GM18502 (cell line): ENCODE data around the gene DYNLT5.
"Not testable (repeated sequence)": the region's sequence is repeated elsewhere in the genome, so short reads cannot be mapped to it uniquely, and the experiment has no call there.

Experiments used
- ATAC-seq: cut with Tn5 transposase; IDR thresholded peaks from one replicate; pipeline ENCODE4 v1.9.1; 2021; ENCODE audit warnings: mild to moderate bottlenecking; ENCODE audit not compliant: unreplicated experiment, poor library complexity

The DYNLT5 gene, protein sequence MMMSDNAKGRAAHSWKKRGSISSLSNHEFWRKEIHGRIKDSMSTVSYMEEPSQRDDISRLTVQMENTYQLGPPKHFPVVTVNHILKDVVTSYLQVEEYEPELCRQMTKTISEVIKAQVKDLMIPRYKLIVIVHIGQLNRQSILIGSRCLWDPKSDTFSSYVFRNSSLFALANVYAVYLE

DNA sequence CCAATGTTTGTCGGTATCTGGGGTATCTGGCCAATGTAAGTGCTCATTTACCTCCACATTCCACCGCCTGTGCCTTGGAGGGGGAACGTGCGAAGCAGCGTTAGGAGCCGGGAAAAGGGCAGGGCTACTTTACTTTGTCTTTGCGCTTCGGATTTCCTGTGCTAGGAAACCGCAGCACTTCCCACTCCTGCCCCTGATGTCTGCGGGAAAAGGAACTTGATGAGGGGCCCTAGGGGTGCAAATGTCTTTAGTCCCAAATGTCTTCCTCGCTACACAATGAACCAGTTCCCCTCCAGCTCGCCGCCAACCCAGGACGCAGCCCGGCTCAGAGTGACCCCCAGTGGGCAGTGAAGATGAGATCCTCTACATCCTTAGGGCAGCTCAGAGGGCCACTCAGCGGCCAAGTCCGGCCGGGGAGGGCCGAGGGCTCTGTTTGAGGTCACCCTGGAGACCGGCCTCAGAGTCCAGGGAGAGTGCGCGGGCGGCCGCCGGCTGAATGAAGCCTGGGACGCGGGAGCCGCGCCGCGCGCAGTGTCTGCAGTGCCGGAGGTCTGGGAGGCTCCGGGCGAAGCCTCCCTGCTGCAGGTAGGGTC lies at the start of gene DYNLT5:
TSS of gene DYNLT5 (plus strand) at position 460 of the 593 bp plus-strand sequence. CDS start 2,200 bp downstream, outside the sequence.
- ATAC-seq: no peak

DNA sequence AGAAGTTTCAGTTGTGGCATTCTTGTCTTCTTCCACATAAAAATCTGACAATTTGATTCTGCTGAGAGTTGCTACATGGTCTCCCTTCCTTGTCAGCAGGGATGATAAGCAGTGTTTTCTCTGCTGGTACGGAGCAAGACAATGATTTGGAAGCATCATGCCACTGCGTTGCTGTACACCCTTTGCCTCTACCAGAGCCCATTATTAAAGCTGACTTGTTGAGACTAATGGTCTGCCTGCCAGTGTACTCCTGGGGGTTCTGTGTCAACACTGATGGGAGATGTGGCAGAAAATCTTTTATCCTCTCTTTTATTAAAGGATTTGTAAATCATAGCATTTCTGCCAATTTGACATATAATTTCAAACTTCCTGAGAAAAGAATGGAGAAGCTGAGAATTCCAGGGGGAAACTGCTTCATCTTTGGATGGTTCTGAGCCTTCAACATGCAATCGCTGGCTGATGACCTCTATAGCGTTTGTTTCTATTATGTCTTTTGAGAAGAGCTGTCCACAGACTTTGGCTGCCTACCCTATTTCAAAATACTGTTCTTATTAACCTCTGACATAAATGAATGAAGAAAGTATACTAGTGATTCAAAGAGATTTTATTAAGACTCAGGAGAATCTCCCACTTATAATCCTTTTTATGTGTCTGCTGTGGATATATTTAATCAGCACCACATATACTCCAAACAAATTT lies 47.9 kb upstream of the DYNLT5 start:
- no peak for ATAC-seq

DNA sequence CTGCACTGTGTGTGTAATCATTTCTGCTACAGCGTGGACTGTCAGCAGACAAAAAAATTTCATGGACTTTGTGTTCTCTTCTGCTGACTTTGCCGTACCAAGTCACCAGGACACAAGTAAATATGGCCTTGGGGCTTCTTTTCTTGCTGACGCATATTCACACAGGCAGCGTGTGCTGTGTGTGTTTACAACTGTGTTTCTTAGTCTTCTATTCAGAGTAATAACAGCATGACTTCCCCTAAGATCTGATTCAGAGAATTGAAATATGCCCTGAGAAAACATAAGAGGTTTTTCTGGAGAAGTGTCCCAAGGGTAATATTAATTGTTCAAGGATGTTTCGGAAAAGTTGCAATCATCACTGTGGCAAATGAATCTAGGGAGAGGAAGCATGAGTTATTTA lies 47.1 kb upstream of the DYNLT5 start:
- no peak for ATAC-seq

DNA sequence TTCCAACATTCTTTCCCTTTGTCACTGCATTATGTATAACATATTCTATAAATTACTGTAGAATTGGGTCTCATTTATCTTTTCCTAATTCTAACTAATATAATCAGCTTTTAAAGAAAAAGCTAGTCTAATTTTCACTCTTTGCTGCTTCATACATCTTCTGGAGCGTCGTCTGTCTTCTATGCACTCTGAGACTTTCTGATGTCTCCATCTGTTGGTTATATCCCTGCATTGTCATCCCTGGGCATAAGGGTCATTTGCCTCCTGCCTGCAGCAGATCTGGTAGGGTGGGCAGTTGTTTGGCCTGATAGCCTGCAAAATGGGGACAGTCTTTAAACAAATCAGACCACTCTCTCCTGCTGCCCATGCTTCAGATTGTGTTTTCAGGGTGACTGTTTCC lies 40.8 kb upstream of the DYNLT5 start:
- ATAC-seq: no peak

DNA sequence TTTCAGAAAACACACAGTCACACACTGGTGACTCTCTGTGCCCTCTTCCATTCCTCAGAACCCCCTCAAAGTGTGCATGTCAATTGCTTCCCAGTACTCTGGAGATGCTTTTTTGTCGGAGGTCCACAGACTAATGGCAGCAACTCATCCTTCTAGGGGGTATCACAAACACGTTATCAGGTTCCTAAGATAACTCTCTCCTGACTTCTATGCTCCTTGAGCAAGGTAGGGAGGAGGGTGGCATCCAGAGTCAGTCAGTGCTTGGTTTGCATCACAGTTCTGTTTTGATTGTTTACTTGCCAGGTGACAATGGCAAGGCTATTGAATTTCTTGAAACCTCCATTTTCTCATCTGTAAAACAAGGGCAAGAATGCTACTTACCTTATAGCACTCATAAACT lies 39.4 kb upstream of the DYNLT5 start:
- no peak for ATAC-seq

DNA sequence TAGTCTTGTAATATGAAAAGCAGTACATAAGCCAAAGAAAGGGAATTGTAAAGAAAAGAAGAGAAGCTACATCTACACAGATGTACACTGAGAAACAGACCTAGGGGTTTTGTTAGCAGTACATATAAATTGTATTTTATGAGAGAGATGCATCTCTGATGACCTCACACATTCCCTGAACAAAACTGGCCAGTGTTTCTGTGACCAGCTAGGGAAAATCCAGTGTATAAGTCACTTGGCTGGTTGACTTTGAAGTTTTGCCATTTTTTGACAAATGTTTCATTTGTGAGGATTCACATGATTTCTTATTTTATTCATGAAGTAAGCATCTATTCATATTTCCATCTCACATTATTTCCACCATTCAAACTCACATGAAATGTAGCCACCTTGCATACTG lies 28.3 kb upstream of the DYNLT5 start:
- no peak for ATAC-seq

DNA sequence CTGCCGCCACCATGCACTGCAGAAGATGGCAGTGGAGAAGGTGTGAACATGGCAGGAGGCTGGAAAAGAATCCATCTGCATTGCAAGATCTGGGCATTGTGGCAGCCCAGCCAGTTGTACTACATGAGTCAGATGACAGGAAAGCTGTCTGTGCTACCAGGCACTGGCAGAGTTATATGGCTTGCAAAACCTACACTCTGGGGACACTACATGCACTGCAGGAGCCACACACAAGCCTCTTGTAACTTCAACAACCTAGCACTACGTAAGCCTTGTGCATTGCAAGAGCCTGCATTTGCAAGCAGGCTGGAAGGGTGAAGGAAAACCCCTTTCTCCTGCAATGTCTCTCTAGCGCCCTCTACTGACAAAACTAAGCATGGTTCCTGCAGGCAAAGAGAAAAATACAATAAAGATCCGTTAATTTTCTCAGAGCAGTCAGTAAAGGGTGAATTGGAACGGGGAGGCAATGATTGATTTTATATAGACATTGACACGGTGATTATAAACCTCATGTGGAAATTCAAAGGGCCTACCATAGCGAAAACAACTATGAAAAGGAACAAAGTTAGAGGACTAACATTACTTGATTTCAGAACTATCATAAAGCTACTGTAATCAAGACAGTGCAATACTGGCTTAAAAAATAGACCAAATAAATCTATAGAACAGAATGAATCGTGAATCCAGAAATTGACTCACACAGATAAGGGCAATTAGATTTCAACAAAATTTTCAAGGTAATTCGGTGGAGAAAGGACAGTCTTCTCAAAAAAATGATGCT lies 26.2 kb upstream of the DYNLT5 start:
- peak; percentile 85 for ATAC-seq

DNA sequence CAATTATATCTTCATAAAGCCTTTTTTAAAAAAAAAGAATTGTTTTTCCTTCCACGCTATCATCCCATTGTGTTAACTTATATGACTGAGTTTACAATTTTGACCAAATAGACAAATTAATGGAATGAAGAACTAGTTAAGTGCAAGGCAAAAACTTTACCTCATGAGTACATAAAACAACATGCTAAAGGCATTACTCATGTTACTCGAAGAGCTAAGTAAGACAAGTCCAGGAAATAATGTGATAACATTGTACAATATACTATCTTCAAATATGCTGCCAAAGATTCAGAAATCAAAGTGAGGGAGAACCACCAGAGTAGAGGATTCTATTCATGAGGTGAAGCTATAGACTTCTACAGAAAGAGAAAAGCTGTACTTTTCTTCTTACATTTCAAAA lies 24.2 kb upstream of the DYNLT5 start:
- ATAC-seq: no peak

DNA sequence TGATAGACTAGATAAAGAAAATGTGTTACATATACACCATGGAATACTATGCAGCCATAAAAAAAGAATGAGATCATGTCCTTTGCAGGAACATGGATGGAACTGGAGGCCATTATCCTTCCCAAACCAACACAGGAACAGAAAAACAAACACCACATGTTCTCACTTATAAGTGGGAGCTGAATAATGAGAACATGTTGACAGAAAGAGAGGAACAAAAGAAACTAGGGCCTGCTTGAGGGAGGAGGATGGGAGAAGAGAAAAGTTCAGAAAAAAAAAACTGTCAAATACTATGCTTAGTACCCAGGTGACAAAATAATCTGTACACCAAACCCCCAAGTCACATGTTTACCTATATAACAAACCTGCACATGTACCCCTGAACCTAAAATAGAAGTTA lies 23.5 kb upstream of the DYNLT5 start:
- not testable (repeated sequence) for ATAC-seq

DNA sequence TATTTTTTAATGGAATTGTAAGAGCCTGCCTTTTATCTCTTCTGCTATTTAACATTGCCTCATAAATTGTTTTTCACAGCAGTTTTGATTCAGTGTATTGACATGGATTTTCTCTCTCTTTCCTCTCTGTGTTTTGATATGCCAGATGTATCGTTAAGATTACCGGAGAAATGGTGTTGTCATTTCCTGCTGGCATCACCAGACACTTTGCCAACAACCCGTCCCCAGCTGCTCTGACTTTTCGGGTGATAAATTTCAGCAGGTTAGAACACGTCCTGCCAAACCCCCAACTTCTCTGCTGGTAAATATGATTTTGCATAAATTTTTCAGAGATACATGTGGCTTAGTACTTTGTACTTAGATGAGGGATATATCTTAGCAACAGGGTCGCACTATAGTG lies 23.1 kb upstream of the DYNLT5 start:
- ATAC-seq: no peak

DNA sequence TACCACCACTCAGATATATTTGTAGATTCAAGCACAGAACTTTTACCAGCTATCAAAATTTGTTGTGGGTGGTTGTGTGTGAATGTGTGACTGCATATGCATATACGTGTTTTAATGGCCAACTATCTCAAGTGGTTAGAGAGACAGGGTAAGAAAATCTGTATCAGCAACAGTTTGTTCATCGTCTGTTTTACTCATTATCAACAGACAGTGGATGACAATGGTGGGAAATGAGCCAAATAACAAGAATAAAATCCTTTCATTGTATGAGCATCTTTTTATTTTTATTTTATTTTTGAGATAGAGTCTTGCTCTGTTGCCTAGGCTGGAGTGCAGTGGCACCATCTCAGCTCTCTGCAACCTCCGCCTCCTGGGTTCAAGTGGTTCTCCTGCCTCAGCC lies 22.7 kb upstream of the DYNLT5 start:
- ATAC-seq: no peak

DNA sequence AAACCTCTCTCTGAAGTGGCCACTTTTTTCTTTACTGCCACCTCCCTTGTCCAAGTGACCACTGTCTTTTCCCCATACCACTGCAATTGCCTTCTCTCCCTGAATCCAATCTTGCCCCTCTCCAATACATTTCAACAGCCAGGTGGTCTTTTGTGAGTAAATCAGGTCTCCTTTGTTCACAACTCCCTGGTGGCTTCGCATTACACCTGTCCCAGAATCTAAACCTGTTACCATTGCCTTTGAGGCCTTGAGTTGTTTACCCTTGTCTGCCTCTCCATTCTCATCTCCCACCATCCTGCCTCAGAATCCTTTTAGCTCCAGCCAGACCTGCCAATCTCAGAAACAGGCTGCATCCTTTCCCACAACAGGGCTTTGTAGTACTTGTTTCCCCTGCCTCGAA lies 21.8 kb upstream of the DYNLT5 start:
- no peak for ATAC-seq

DNA sequence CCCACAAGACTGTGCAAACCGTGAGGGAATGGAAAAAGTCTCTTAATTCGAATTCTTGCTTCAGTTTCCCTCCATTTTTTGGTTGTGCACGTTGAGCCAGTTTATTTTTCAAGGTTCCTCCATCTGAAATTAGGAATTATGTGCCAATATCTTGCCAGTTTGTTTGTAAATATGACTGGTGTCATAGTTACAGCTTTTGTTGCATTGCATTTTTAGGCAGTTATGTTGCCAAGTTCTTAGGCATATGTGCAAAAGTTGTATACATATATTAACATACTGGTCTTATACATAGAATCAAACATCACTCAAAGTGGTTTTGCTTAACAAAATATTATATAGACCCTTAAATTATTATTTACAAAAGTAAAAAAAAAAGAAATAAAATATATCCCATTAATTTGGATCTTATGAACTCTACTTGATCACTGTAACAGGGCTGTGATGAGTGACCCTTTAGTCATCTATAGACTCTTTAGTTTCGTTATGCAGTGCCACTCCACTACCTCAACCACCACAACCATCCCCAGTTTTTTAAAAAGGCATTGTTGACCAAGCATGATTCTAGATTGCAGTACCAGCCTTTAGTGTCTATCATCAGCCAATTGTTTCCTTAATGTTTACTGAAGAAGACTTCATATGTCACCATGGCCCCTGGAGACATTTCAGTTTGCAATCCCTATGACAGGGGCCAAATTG lies 20.9 kb upstream of the DYNLT5 start:
- peak; percentile 58 for ATAC-seq

DNA sequence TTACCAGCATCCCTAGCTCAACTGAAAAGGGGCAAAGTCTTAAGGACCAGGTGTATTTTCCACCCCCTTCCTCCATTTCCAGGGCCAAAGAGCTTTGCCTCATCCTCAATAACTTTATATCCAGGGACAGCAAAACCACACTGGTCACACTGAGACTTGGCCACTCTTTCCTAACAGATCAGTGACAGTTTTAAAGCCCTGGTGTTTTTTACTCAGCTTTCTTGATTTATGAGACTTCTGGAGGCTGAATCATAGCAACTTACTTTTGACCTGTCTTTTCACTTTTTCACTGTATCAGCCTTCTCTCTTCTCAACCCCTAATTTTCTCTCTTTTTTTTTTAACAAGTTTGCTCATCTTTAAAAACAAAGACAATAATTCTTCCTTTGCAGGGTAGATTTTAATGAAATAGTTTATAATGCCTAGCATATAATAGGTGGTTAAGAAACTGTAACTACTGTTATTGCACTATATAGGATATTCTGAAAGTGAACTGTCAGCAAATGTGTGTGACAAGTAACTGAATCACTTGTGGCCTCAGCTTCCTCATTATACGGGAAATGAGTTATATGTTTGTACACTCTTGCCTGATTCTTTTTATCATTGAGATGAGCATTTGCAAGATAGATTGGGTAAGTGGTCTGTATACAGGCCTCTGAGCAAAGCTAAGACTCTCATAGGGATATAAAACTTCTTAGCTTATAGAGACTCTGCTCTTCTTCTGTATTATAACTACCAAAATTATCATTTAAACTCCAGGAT lies 19.7 kb upstream of the DYNLT5 start:
- ATAC-seq: no peak

DNA sequence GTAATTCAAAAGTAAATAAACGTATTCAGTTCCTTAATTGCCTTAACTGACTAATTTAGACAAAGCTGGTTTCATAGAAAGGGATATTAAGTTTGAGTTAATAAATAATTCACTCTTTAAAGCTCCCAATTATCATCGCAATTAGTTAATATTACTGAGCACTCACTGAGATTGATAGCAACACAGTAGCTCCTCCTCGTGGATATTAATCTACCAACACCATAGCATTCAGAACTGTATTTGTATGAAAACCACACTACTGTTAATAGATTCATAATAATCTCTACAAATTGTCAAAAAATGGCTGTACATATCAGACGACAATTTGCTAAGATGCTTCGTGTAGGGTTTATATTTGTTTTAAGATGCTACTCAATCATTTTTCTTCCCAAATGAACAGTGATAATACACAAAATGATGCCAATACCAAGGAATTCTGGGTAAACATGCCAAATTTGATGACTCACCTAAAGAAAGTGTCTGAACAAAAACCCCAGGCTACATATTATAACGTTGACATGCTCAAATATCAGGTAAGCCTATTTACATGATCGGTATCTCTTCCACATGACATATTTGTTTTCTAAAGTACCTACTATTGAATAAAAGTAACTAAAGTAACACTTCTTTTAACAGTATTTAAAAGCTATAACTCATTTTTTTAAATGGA lies 18.8 kb upstream of the DYNLT5 start:
- ATAC-seq: no peak

DNA sequence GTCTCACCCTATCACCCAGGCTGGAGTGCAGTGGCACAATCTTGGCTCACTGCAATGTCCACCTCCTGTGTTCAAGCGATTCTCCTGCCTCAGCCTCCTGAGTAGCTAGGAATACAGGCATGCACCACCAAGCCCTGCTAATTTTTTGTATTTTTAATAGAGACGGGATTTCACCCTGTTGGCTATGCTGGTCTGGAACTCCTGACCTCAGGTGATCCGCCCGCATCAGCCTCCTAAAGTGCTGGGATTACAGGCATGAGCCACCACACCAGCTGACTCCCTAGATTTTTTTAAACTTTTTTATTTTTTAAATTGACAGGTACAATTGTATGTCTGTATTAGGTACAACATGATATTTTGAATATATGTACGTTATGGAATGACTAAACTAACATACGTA lies 17.7 kb upstream of the DYNLT5 start:
- ATAC-seq: not testable (repeated sequence)

DNA sequence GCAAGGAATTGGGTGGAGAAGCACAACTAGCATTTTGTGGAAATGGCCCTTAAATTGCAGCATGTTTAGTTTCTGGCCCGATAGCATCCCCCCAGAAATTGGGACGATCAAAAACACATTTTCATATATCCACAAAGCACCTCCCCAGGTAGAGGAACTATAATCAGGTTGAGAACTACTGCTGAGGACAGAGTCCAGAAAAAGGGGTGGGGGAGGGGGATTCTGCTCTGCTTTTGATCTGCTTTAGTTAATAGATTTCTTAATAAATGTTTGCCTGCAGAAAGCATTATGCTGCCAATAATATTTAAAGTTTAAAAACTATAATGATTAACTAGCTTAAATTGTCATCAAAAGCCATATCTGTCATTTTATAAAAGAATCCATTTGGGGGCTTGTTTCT lies 14.4 kb upstream of the DYNLT5 start:
- ATAC-seq: no peak

DNA sequence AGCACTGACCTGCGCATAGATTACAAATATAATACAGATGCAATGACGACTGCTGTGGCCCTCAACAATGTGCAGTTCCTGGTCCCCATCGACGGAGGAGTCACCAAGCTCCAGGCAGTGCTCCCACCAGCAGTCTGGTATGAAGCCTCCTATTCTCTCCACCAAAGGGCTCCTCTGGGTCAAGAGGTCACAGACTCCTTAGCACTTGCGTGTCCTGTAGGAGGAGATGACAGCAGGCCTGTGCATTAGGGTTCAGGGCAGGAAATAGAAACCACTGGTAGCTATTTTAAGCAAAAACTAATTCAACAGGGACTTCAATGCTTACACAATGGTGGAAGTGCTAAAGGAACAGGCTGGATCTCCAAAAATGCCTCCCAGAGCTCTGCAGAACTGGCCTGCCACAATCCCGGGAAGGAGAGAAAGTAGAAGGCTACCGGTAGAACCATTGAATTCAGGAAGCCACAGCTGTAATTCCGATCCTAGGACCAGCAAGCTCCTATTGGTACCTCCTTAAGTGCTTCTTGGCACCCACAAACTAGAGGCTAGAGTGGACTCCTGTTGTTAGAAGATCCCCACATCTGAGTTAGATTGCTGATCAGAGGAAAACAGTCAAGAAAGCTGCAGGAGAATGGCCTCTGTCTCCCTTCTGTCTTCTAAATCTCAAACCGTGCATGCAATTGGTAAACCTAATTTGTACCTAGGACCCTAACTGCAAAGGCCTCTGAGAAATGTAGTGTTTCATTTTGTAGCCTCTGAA lies 12.7 kb upstream of the DYNLT5 start:
- ATAC-seq: peak; percentile 77

DNA sequence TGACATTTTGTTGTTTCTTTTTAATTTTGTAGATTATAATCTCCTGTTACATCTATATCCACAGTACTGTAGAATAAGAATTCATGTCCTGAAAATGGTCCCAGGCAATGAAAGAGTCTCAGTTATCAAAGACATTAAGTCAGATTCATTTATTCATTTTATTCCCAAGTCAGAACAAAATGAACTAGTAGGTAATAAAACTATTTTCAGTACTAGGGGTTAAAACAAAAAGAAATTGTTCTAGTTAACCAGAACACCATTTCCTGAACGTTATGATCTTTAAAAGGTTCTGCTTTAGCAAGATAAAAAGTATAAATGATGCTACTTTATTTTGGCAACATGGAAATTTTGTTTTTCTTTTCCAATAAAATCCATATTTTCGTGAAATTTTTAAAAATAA lies 6.8 kb upstream of the DYNLT5 start:
- ATAC-seq: no peak
